BE2C (cell line): ENCODE results near the gene COMMD6.

ENCODE experiments used
- DNase-seq: peaks from one replicate; pipeline ENCODE4 v3.0.0-alpha.2; 2020
- H3K27me3 ChIP-seq: fragments of 250-450 bp; sonication (Bioruptor Pico); 2 replicates; pipeline ENCODE4 v1.5.1; 2020; ENCODE audit warnings: mild to moderate bottlenecking
- H3K36me3 ChIP-seq: fragments of 250-450 bp; sonication (Bioruptor Pico); 2 replicates; pipeline ENCODE4 v1.5.1; 2020; ENCODE audit warnings: mild to moderate bottlenecking
- H3K4me1 ChIP-seq: fragments of 250-450 bp; sonication (Bioruptor Pico); 2 replicates; pipeline ENCODE4 v1.5.1; 2020
- H3K4me3 ChIP-seq: 2 replicates; pipeline ENCODE4 v1.5.1; 2011; ENCODE audit warnings: low read depth, low read length
- H3K9me3 ChIP-seq: fragments of 250-450 bp; sonication (Bioruptor Pico); 2 replicates; pipeline ENCODE4 v1.5.1; 2020
- TF ChIP-seq, protein P1 (sequence below): IDR thresholded peaks from 2 replicates; pipeline ENCODE4 v1.5.1; 2012; ENCODE audit warnings: mild to moderate bottlenecking, low read depth, low read length

Gene COMMD6

DNA sequence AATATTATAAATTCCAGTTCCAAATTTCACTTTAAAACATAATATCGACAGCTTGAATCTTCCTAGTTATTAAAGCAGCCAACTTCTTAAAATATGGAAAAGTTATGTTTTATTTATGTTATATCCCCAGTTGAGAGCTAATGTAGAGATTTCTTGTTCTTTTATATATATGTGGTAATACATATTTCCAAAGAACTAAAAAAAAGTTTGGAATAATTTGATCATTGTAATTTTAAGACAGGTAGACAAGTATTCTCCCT, 54.9 kb downstream of the COMMD6 start:
- H3K9me3 ChIP-seq = no peaks in the 10 kb centered on the region
- peaks cover 4% of the 10 kb centered on the region; the same call in 1 of the 2 replicates for H3K36me3 ChIP-seq
- peak overlapping the region; percentile 90 for H3K4me3 ChIP-seq
- no peak for DNase-seq
- no peaks in the 10 kb centered on the region for H3K27me3 ChIP-seq
- TF ChIP-seq, protein P1, sequence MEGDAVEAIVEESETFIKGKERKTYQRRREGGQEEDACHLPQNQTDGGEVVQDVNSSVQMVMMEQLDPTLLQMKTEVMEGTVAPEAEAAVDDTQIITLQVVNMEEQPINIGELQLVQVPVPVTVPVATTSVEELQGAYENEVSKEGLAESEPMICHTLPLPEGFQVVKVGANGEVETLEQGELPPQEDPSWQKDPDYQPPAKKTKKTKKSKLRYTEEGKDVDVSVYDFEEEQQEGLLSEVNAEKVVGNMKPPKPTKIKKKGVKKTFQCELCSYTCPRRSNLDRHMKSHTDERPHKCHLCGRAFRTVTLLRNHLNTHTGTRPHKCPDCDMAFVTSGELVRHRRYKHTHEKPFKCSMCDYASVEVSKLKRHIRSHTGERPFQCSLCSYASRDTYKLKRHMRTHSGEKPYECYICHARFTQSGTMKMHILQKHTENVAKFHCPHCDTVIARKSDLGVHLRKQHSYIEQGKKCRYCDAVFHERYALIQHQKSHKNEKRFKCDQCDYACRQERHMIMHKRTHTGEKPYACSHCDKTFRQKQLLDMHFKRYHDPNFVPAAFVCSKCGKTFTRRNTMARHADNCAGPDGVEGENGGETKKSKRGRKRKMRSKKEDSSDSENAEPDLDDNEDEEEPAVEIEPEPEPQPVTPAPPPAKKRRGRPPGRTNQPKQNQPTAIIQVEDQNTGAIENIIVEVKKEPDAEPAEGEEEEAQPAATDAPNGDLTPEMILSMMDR = no peak
- H3K4me1 ChIP-seq = peaks cover 7% of the 10 kb centered on the region

DNA sequence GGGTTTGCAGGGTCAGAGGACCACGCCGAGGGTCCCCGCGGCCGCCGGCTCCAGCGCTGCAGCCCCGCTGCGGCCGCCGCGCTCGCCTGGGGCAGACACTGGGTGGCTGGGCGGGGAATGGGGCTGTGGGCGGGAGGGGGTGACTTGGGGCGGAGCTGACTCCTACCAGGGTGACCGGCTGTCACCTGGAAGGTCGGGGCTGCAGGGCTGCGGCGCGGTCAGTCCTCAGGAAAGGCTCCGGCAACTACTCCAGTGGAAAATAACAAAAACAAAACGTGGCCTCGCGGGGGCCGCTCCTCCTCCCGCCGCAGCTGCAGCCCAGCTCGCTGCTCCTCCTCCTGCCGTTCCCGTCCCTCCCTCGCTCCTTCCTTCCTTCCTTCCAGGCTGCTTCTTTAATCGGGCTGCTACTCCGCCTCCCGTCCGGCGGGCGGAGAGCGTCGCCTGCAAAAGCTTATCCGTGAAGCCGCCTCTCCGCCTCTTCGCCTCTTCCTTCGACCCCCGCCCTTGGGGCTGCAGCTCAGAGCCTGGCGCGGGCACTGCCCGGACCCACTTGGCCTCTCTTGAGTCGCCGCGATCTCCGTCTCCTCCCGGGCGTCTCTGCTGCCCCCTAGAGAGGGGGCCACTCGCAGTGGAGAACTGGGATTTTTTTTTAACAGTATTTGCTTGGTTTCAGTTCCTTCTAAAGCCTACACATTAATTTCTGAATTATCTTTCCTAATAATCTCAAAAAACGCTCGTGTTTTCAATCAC, 55.4 kb downstream of the COMMD6 start, which contains the start of gene TBC1D4:
TSS of gene TBC1D4 (minus strand) at position 100 of the 750 bp plus-strand sequence. CDS start 402 bp downstream, outside the sequence.
- Histone ChIP-seq H3K4me1 (peaks cover 8% of the 10 kb centered on the region), H3K4me3 (peak within 1 kb of the TSS; percentile 90)
- peak; percentile 95 for DNase-seq

DNA sequence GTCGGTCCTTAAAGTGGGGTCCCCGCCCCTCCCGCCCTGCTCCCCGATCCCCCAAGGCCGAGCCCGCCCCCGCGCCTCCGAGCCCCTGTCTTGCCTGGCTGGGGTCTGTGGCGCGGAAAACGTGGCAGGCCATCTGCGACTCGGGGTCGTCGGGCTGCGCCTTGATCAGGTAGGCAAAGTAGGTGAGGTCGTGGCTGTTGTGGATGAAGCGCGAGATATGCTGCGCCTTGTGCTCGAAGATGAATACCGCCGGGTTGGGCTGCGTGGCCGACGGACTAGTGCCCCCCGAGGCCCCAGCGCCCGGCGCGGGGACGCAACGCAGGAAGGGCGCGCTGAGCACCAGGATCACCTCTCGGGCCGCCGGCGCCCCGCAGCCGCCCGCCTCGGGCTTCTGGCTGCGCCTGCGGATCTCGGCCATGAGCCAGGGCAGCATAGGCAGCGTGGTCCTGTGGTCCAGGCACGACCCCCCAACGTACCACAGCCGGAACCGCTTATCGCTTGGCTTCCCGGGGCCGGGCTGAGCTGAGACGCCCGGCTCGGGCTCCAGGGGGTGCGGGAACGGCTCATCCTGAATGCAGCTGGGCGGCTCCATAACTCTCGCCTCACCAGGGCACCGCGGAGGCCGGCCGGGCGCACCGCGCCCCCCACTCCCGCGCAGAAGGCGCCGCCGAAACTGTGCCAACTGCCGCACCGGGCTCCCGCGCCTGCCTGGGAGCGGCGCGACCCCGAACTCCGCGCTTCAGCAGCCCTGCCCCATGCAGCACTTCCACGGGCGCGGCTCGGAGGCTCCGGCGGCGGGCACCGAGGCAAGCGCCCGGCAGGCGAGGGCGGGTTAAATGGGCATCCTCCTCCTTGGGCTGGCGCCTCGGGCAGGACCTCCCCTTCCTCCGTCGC, 56.2 kb downstream of the COMMD6 start:
- Histone ChIP-seq H3K9me3 (no peaks in the 10 kb centered on the region), H3K4me1 (peaks cover 8% of the 10 kb centered on the region), H3K36me3 (peaks cover 7% of the 10 kb centered on the region; the same call in 1 of the 2 replicates), H3K27me3 (no peaks in the 10 kb centered on the region), H3K4me3 (peak overlapping the region; percentile 90)
- peak; percentile 66 for DNase-seq
- TF ChIP-seq, protein P1 = no peak

More for the DNA sequence above, 55.4 kb downstream of the COMMD6 start, which contains the start of gene TBC1D4:
- H3K9me3 ChIP-seq = no peaks in the 10 kb centered on the region
- H3K27me3 ChIP-seq = no peaks in the 10 kb centered on the region
- TF ChIP-seq, protein P1 = peak; percentile 97
- H3K36me3 ChIP-seq = peaks cover 4% of the 10 kb centered on the region; the same call in 1 of the 2 replicates

DNA sequence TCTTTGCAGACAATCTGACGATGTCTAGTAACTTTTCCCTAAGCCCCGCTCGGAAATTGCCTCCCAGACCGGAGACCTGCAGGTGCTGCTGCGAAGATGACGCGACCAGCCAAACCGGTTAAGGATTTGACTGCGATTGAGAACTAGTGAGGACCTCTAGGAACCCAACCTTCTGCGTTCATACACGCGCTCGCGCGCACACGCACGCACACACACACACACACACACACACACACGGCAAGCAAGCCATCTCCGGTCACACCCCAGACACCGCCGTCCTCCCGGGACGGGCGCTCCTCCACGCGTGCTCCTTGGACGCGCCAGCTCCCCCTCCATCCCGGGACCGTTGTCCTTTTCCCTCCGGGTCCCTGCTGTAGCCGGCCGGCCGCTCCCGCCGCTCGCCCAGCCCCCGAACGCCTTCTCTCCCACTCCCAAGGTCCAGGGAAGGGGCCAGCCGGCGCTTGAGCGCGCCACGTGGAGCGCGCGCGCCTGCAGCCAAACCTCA, 56.9 kb downstream of the COMMD6 start:
- DNase-seq = peak; percentile 68
- peak overlapping the region; percentile 90 for H3K4me3 ChIP-seq
- TF ChIP-seq, protein P1 = no peak

DNA sequence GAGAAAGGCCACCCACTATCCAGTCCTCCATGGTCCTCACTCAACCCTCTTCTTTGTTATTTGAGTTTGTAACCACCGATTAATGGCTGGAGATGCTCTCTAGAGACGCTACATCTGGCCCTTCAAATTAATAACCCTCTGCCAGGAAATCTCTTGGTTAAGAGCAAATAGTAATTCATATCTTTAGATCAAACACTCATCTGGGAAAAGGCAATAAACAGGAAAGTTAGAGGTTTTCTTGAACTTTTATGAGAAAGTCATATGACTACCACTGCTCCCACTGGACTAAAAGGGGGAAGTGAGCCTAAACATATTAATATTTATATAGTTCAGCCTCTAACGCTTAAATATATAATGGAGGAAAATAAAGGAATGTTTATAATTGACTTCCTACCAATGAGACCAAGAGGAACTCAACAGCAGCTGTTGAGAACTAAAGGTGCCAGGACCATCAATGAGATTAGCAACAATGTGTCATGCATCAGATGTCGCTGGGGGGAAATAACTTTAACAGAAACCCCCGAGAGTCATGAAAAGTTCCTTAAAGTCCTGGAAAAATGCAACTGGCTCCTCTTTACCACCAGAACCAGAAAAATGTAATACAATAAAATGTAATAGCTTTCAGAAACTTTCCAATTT, 58.4 kb downstream of the COMMD6 start:
- TF ChIP-seq, protein P1 = no peak
- Histone ChIP-seq H3K36me3 (peaks cover 9% of the 10 kb centered on the region; the same call in 1 of the 2 replicates), H3K27me3 (no peaks in the 10 kb centered on the region), H3K4me1 (peaks cover 8% of the 10 kb centered on the region), H3K4me3 (peak overlapping the region; percentile 90), H3K9me3 (no peaks in the 10 kb centered on the region)
- DNase-seq = no peak

More for the DNA sequence above, 56.9 kb downstream of the COMMD6 start:
- H3K27me3 ChIP-seq = no peaks in the 10 kb centered on the region
- H3K4me1 ChIP-seq = peaks cover 8% of the 10 kb centered on the region
- H3K36me3 ChIP-seq = peaks cover 9% of the 10 kb centered on the region; the same call in 1 of the 2 replicates
- no peaks in the 10 kb centered on the region for H3K9me3 ChIP-seq
